Germinal center (tissue), 1 donor: ENCODE results near the gene CHCHD10.

Experiments
- DNase-seq: peaks from one replicate; pipeline ENCODE4 v3.0.0; 2012; ENCODE audit warnings: mixed read lengths, low spot score

CHCHD10 gene

DNA sequence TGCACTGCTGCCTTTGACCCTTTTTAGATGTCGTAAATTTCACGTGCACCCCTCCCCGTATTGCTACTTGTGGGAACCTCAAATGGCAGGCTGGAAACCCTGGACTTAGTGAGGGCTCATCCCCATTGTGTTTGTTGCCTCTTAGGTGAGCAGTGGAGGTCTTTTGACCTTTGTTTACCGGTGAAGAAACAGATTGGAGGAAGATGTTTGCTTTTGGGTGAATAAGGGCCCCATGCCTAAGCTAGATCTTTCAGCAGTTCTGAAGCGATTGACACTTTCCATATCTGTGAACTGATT is 19.8 kb upstream of the CHCHD10 start:
- no peak for DNase-seq

DNA sequence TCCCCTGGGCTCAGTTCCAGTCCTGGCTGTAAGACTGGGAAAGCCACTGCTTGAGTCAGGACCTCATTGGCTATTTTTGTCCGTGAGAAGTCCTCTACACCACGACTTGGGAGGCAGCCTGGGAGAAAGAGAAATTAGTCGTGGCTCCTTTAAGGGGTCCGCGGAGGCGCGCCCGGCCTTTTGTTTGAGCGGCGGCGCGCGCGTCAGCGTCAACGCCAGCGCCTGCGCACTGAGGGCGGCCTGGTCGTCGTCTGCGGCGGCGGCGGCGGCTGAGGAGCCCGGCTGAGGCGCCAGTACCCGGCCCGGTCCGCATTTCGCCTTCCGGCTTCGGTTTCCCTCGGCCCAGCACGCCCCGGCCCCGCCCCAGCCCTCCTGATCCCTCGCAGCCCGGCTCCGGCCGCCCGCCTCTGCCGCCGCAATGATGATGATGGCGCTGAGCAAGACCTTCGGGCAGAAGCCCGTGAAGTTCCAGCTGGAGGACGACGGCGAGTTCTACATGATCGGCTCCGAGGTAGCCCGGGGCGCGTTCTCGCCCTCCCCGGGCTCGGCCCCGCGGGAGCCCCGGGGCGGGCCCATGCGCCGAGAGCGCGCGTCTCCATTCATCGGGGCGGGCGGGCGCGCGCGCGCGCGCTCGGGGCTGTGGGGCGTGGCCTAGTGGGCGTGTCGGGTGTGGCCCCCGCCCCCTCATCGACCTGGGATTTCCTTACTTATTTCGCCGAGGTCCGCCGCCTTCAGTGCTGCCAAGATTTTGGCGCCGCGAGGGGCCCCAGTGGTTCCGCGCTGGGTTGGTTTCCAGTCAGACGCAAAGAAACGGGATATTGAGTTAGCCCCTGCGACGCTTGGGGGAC is 19.2 kb upstream of the CHCHD10 start, which contains the start of gene SMARCB1:
TSS of gene SMARCB1 (plus strand) at position 215 of the 848 bp plus-strand sequence. CDS start at position 419, 204 bp downstream.
- peak; percentile 96 for DNase-seq

DNA sequence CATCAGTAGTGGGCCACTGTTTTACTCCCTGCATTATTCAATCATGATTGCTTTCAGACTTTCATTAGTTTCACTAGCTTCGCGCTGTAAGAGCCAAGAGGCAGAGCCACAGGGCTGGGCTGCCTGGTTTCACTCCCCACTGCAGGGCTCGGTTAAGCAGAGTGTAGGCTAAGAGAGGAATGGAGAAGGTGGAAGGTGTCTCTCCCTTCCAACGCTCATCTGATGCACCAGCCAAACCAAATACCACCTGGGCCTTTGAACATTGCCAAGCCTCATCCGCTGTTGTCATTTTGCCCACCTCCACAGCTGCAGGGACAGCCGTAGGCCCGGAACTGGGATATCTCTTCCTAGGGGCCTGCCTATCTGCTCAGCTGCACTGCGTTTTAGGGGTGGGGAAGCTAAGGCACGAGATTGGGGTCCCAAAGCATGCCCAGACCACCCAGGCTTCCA is 18.5 kb upstream of the CHCHD10 start:
- no peak for DNase-seq

DNA sequence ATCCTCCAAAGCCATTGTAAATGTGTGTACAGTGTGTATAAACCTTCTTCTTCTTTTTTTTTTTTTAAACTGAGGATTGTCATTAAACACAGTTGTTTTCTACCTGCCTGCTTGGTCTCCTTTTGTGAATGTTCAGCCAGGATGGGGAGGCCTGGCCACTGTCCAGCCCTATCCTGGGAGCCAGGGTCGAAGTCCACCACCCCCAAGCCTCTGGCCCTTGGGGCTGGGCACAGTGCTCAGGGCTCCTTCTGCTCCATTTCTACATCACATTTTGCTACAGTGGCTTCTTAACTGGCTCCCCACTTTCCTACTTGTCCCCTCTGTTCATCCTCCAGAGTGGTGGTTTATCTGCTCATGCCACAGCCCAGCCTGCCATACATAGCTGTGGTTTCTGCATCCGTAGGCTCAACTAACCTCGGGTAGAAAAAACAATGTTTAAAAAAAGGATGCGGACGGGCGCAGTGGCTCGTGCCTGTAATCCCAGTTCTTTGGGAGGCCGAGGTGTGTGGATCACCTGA is 16.5 kb upstream of the CHCHD10 start:
- no peak for DNase-seq

DNA sequence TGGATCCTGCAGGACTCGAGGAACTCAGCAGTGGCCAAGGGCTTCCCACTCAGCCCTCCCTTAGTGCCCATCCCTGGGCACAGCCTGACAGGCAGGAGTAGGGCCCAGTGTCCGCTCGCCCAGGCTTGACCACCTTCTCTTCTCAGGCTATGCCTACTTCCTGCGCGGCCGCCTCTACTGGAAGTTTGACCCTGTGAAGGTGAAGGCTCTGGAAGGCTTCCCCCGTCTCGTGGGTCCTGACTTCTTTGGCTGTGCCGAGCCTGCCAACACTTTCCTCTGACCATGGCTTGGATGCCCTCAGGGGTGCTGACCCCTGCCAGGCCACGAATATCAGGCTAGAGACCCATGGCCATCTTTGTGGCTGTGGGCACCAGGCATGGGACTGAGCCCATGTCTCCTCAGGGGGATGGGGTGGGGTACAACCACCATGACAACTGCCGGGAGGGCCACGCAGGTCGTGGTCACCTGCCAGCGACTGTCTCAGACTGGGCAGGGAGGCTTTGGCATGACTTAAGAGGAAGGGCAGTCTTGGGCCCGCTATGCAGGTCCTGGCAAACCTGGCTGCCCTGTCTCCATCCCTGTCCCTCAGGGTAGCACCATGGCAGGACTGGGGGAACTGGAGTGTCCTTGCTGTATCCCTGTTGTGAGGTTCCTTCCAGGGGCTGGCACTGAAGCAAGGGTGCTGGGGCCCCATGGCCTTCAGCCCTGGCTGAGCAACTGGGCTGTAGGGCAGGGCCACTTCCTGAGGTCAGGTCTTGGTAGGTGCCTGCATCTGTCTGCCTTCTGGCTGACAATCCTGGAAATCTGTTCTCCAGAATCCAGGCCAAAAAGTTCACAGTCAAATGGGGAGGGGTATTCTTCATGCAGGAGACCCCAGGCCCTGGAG is 15.7 kb upstream of the CHCHD10 start:
- no peak for DNase-seq

DNA sequence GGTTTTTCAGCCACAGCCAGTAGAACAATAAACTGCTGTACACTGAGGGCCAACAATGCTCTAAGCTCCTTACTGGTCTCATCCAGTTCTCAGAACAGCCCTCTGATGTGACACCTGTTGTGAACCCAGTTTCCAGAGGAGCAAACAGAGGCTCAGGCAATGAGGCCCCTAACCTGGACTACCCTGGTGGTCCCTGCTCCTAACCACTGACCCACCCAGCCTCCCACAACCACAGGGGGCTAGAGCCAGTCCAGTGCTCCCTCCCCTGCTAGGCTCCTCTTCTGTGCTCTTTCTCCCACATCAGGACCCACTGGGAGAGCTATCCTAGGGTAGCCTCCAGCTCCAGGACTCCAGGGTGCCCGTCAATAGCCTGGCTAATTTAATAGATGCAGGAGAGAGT is 14.9 kb upstream of the CHCHD10 start:
- DNase-seq, result no peak

DNA sequence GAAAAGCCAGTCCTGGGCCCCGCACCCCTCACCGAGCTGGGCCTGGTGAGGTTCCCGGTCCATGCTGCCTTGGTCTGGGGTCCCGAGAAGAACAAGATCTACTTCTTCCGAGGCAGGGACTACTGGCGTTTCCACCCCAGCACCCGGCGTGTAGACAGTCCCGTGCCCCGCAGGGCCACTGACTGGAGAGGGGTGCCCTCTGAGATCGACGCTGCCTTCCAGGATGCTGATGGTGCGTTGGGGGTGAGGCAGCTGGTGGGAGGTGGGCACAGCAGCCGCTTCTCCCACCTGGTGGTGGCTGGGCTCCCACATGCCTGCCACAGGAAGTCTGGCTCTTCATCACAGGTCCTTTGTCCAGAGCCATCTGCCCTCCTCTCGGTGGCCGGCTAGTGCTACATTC is 14.5 kb upstream of the CHCHD10 start:
- no peak for DNase-seq

DNA sequence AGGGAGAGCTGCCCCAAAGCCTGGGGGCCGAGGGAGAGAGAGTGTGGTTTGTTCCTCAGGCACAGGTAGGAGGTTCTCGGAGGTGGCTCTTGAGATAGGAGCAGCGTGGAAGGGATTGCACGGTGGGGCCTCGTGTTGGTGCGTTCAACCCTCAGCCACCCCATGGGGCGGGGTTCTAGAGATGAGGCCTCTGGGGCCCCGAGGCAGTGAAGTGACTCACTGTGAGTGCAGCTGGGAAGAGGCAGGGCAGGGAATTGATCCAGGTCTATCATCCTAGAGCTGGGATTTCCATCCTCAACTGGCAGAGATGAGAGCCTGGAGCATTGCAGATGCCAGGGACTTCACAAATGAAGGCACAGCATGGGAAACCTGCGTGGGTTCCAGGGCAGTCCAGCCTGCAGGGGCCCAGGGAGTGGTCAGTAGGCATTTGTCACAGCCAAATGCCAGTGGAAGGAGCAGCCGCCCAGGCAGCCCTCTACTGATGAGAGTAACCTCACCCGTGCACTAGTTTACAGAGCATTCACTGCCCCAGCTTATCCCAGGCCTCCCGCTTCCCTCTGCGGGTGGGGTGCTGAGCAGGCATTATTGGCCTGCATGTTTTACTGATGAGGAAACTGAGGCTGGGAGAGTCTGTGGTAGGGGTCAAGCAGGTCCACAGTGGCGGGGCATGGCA is 13.9 kb upstream of the CHCHD10 start:
- no peak for DNase-seq

DNA sequence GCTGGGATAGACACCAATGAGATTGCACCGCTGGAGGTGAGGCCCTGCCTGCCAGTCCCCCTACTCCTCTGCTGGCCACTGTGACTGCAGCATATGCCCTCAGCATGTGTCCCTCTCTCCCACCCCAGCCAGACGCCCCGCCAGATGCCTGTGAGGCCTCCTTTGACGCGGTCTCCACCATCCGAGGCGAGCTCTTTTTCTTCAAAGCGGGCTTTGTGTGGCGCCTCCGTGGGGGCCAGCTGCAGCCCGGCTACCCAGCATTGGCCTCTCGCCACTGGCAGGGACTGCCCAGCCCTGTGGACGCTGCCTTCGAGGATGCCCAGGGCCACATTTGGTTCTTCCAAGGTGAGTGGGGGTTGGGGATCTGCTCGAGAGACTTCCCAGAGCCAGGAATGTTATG is 13.3 kb upstream of the CHCHD10 start:
- DNase-seq, result no peak

DNA sequence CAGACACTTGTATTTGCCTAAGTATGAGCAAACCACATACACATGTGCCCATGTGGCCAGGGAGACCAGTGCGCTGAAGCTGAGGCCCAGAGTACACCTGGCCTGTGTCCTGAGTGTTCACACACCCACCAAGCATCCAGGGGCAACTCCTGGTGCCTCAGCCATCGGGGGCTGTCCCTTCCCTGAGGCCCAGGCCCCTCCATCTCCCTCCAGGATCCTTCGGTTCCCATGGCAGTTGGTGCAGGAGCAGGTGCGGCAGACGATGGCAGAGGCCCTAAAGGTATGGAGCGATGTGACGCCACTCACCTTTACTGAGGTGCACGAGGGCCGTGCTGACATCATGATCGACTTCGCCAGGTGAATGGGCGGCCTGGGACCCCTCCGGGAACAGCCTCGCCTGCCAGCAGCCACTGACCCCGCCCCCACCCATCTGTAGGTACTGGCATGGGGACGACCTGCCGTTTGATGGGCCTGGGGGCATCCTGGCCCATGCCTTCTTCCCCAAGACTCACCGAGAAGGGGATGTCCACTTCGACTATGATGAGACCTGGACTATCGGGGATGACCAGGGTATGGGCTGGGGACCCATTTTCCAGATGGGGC is 12.5 kb upstream of the CHCHD10 start:
- DNase-seq, result no peak

DNA sequence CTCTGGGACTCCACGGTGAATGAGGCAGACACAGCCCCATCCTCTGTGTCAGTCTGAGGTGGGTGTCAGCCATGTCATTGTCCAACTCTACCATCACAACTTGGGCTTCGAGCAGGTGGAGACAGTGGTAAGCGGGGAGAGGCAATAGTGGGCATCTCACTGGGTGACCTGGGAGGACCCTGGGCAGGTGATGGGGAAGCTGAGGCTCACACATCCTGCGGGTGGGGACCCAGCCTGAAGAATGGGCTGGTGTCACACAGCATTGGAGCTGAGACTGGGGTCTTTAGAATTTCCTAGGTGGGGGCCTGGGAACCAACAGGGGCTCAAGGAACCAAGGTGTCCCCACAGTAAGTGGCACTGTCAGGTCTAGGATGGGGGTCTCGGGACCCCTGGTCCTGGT is 12.0 kb upstream of the CHCHD10 start:
- DNase-seq, result no peak

DNA sequence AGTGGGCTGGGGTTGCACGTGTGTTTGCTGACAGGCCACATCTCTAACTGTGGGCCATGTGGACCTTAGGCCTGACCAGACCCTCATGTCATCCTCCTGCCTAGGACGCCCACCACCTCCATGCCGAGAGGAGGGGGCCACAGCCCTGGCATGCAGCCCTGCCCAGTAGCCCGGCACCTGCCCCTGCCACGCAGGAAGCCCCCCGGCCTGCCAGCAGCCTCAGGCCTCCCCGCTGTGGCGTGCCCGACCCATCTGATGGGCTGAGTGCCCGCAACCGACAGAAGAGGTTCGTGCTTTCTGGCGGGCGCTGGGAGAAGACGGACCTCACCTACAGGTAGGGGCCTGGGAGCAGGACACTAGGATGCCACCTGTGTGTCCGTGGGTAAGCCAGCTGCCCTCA is 11.3 kb upstream of the CHCHD10 start:
- no peak for DNase-seq

DNA sequence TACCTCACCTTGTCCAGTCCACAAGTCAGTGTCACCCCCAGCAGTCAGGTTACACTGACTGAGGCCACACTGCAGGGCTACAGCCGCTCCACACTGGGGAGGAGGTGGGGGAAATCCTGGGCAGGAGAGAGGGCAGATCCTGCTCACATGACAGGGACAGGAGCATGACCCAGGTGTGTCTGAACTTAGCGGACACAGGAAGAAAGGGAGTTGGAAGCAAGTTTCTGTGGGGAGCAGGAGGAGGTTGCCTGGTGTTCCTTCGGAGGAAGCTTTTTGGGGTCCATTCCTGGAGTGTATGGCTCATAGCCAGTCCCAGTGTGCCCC is 10.8 kb upstream of the CHCHD10 start:
- DNase-seq, result no peak

DNA sequence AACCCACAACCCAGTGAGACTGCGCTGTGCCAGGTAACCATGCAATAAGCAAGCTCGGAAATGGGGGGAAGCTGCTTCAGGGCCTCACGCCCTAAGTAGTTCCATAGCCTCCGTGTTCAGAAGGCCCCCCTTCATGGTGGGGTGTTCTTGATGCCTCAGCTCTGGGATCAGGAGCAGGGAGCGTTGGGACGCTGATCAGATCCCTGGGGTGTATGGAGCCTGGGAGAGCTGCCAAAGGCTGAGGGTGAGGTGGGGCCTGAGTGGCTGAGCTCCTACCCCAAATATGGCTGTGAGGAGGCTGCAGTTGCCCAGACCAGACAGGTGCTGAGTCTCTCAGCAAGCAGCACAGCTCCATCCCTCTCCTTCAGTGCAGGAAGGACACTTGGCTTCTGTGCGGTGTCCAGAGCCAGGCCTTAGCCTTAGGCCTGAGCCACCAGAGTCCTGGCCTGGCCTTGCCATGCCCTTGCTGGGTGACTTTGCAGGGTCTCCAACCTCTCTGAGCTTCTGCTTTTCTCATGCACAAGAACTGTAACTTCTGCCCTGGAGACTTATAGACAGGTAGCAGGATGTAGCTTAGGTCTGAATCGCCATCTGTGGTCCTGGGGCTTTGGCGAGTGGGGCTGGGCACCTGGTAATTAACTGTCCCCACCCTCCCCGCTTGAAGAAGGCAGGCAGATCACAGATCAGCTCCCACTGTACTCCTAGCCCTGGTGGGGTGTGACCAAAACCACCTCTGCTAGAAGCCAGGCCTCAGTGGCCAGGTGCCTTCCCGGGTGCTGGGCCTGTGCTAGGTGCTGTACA is 10.2 kb upstream of the CHCHD10 start:
- no peak for DNase-seq

DNA sequence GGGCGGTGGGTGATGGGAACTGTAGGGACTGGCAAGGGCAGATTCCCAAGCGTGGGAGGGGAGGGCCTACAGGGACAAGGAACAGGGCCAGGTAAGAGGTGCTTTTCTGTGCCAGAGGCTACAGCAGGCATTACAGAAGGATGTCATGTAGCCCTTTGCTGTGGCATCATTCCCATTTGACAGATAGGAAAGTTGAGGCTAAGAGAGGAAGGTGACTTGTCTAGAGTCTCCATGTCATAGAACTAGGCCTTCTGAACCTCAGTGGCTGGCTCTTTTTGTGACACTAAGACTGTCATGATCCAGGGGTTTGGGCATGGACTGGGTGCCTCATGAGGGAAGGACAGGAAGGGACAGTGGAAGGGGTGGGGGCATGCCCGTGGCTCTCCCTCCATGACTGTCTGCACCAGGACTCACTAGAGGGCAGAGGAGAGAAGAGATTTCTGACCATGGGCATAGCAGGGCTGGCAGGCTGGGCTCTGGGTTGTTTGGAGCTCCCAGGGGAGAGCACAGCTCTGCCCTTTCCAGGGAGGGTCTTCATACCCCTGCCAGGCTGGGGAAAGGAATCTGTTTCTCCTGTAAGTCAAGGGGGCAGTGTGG is 8.1 kb upstream of the CHCHD10 start:
- DNase-seq, result no peak

DNA sequence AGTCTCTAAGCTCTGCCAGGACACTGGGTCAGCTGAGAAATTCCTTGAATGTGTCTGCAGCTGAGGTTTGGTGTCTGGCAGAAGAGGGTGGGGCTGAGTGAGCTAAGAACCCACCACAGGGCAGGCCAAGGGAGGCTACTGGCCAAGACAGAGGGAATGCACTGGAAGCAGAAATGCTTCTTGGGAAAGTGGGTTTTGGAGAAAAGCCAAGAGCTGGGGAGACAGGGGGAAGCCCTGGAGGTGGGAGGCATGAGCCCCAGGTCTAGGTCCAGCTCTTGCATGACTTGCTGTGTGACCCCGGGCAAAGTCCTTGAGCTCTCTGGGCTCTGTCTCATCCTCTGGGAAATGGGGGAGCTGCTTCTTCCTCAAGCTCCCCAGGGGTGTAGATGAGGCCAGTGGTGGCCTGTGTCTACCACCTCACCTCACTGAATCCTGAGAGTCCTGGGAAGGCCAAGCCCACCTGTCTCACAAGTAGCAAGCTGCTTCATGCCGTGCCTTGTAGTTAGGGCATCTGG is 7.2 kb upstream of the CHCHD10 start:
- DNase-seq, result no peak

DNA sequence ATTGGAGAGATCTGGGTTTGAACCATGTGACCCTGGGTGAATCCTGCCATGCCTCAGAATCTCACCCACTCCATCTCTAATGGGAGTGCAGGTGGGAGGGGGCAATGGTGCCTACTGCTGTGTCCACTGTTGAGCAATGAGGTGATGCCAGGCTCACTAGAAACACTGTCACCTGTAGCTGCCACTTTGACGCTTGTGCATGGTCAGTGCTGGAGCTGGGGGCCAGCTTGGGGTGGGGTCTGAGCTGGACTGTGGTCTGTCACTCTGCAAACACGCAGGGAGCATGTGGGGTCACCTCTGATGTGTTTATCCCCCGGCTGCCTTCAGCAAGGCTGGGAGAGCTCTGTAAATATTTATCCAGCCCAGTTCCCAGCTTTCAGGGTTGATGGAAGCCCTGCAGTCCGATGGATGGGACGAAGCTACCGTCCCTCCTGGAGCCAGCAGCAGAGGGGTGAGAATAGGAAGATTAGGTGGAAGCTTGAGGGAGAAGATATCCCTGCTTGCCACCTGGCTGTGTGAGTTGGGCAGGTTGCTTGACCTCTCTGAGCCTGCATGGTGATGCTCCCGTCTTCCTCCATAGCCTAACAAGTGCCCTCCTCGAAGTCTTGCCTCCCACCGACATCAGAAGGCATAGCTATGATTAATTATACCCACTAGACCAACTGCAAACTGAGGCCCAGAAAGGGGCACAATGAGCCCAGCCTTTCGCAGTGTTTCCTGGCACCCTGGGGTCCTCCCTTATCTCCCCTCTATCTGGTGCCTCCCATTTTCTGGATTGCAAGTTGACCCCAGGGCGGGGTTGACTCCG is 6.5 kb upstream of the CHCHD10 start:
- no peak for DNase-seq

DNA sequence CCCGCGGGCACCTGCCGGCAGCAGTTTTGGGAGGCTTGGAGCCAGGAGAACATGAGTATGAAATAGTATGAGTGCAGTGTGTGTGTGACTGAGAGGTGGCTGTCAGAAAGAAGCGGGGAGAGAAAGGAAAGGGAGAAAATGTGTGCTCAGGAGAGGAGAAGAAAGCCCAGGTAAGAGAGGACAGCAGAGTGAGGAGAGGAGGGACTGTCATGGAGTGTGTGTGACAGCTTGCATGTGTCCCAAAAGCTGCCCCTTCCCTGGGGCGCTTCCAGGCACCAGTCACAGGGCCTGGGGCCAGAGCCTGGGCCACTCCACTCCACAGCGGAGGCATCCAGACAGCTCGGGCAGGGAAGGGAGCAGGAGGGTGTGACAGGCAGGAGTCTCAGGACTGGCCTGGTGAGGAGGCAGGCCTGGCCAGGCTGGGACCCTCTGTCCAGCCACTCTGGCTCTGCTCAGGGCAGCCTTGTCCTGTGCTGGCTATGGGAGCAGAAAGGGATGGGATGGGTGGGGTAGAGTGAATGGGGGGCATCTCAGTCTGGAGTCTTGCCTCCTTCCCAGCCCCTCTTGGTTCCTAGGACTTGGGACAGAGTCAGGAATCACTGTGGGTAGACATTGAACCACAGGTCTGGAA is 5.8 kb upstream of the CHCHD10 start:
- no peak for DNase-seq
